T-cell (primary cell): ENCODE measurements around the gene CETN1. TPM values are rescaled to one million over a fixed set of nuclear protein-coding genes. Genes with fewer than 3 reads are reported as not detected.

Experiments used
- ATAC-seq, 4 experiments: fragments of 200-7000 bp in 3 of 4; fragments of 150-1000 bp in 1 of 4; cut with Tn5 transposase; replicated peaks in 1 of 4; 1 replicate in 3 of 4; 2 replicates in 1 of 4; pipeline ENCODE4 v1.10.0; 2021; ENCODE audit warnings: moderate library complexity in 3 of 4, mild to moderate bottlenecking in 2 of 4, moderate number of reproducible peaks in 1 of 4
- CTCF ChIA-PET, 2 donors: fragments of 300-600 bp; sonication (Branson Sonifier 250); formaldehyde crosslinking; loops; one replicate each; lab custom pipeline; 2022; ENCODE audit warnings: antibody characterized with exemption in 2 of 2; lab: Charles Lee
- POLR2A ChIA-PET, 2 donors: fragments of 300-600 bp; sonication (Branson Sonifier 250); formaldehyde crosslinking; loops; one replicate each; lab custom pipeline; 2022; ENCODE audit warnings: antibody characterized with exemption in 2 of 2; lab: Charles Lee
- DNase-seq, 35 experiments: peaks; one replicate each; pipeline versions ENCODE4 v3.0.0 to v3.0.0-alpha.2; 2013 to 2023
- H3K27ac ChIP-seq: one replicate; pipeline ENCODE4 v1.5.1; 2013; ENCODE audit warnings: low read length
- H3K27me3 ChIP-seq, 2 experiments: replicated peaks in 1 of 2; 1 replicate in 1 of 2; 2 replicates in 1 of 2; pipeline versions ENCODE4 v1.6.1 to v1.7.0; 2013; ENCODE audit warnings: low read length in 1 of 2, mixed read lengths in 1 of 2; ENCODE audit not compliant: control insufficient read depth in 2 of 2, insufficient read depth in 2 of 2; ENCODE audit errors: extremely low read depth in 1 of 2
- H3K36me3 ChIP-seq, 2 donors: 1 replicate in 1 of 2; 2 replicates in 1 of 2; pipeline versions ENCODE4 v1.6.1 to v1.7.0; 2013; ENCODE audit warnings: low read length in 1 of 2; ENCODE audit not compliant: control insufficient read depth in 2 of 2, insufficient read depth in 1 of 2; ENCODE audit errors: extremely low read depth in 1 of 2
- H3K4me1 ChIP-seq, 2 experiments: 1 replicate in 1 of 2; 2 replicates in 1 of 2; pipeline versions ENCODE4 v1.6.1 to v1.7.0; 2013; ENCODE audit warnings: low read length in 2 of 2, mixed read lengths in 1 of 2; ENCODE audit not compliant: insufficient read depth in 2 of 2, control insufficient read depth in 1 of 2; ENCODE audit errors: extremely low read depth in 1 of 2
- H3K4me3 ChIP-seq, 2 donors: 1 replicate in 1 of 2; 2 replicates in 1 of 2; pipeline versions ENCODE4 v1.5.1 to v1.7.0; 2013; ENCODE audit warnings: mild to moderate bottlenecking in 2 of 2, low read length in 1 of 2, moderate library complexity in 1 of 2; ENCODE audit not compliant: control insufficient read depth in 1 of 2; ENCODE audit errors: extremely low read depth in 1 of 2
- H3K9me3 ChIP-seq: 2 replicates; pipeline ENCODE4 v1.7.0; 2013
- H3K27ac Mint-ChIP-seq, 2 donors: one replicate each; pipeline ENCODE4 v1.8.0; 2020 to 2021; ENCODE audit warnings: mild to moderate bottlenecking in 2 of 2, mixed read lengths in 2 of 2
- H3K27me3 Mint-ChIP-seq, 2 donors: one replicate each; pipeline ENCODE4 v1.8.0; 2021 to 2022; ENCODE audit warnings: mixed read lengths in 2 of 2
- H3K36me3 Mint-ChIP-seq: one replicate; pipeline ENCODE4 v1.8.0; 2021; ENCODE audit warnings: mixed read lengths
- H3K4me1 Mint-ChIP-seq, 3 donors: one replicate each; pipeline ENCODE4 v1.8.0; 2020 to 2022; ENCODE audit warnings: mixed read lengths in 3 of 3, mild to moderate bottlenecking in 1 of 3
- H3K4me3 Mint-ChIP-seq, 3 donors: one replicate each; pipeline ENCODE4 v1.8.0; 2020 to 2022; ENCODE audit warnings: mild to moderate bottlenecking in 3 of 3, mixed read lengths in 3 of 3, moderate library complexity in 3 of 3
- H3K9me3 Mint-ChIP-seq, 3 donors: one replicate each; pipeline ENCODE4 v1.8.0; 2020 to 2022; ENCODE audit warnings: mixed read lengths in 3 of 3
- WGBS: methylation state at CpG from one replicate; pipeline ENCODE4 v1.1.5; 2013; ENCODE audit warnings: missing lambda C conversion rate; ENCODE audit not compliant: insufficient coverage; 5-methylcytosine and 5-hydroxymethylcytosine counted together
- total RNA-seq, 35 experiments: library from RNA in 6 of 35; stranded (reverse) in 6 of 35; fragments of 120-200 nt in 1 of 35; gene quantifications; one replicate each; pipeline versions ENCODE4 v1.2.1 to v1.2.4 and lab custom pipeline; 2013 to 2026

CETN1 gene
- total RNA-seq, 5 donors from 2014 or later (not counting 1 experiment from before 2014, with no cell fraction given): not detected

DNA sequence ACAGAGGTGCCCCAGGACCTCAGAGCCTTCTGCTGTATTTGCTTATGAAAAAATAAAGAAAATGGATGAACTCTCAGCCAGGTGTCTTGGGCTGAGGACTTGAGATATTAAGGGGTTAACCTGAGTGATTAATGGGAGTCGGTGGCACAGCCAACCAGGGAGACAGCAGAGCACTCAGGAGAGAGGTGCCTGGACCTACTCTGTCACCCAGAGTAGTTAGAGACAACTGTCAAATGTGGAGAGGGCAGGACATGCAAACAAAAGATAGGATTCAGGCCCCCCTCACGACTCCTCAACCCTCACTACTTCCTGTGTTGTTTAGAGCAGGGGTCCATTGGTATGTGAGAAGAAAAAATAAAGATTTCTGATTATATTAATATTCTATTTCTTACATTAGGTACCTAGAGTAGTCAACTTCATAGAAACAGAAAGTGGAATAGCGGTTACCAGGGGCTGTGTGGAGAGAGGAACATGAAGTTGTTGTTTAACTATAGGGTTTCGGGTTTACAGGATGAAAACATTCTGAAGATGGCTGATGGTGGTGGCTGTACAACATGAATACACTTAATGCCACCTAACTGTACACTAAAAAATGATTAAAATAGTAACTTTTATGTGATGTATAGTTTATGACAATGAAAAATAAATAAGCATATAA lies 28.6 kb upstream of the CETN1 start:
- WGBS: no CpG with 5 or more reads among the region's 4 CpGs
- no peaks in the 10 kb centered on the region for H3K36me3 ChIP-seq
- ChIA-PET POLR2A (no interaction called here), CTCF (no interaction called here)
- no peaks in the 10 kb centered on the region for H3K9me3 ChIP-seq
- ATAC-seq (no peak), DNase-seq (no peak)
- Mint-ChIP-seq H3K9me3 (no peaks in the 10 kb centered on the region), H3K27me3 (peaks cover 14 to 16% of the 10 kb centered on the region in 2 donors), H3K4me1 (no peaks in the 10 kb centered on the region), H3K36me3 (no peaks in the 10 kb centered on the region), H3K27ac (no peak overlapping the region), H3K4me3 (no peak overlapping the region)
- H3K4me1 ChIP-seq: no peaks in the 10 kb centered on the region
- peaks cover 0 to 8% of the 10 kb centered on the region in 2 experiments for H3K27me3 ChIP-seq
- H3K27ac ChIP-seq: no peak overlapping the region
- no peak overlapping the region for H3K4me3 ChIP-seq

DNA sequence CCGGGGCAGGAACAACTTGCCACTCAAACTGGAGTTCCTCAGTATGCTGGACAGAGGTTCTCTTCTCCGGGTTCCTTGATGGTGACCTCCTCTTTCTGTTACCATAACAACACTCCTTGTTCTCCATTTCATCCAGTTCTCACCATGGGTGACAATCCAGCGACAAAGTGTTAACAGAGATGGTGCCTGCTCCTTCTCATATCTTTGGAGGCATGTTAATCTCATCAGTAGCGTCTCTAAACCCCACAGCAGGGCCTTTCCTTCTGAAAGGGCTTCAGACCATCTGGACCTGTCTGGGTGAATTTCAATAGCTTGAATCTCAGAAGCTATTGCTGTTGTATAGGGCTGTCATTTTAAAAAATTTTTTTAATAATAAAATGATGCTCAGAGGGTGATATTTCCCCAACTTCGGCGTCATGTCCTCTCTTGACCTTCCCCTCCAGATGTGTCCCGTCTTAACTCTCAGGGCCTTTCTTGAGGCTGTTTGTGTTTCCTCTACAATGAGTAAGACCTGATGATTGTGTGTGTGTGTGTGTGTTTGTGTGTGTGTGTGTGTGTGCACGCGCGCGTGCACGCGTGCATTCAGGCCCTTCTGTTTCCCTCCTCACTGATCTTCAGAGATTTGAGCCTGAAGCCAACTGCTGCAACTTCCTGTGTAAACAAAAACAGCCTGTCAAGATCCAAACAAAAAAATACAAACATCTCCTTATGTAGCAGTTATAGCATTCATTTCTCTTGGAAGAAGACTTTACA lies 24.3 kb upstream of the CETN1 start:
- Histone ChIP-seq H3K4me1 (no peaks in the 10 kb centered on the region), H3K36me3 (no peaks in the 10 kb centered on the region), H3K27me3 (no peaks in the 10 kb centered on the region), H3K9me3 (no peaks in the 10 kb centered on the region), H3K4me3 (no peak overlapping the region), H3K27ac (no peak overlapping the region)
- Mint-ChIP-seq H3K27me3 (peaks cover 0 to 7% of the 10 kb centered on the region in 2 donors), H3K4me3 (no peak overlapping the region), H3K4me1 (no peaks in the 10 kb centered on the region), H3K27ac (no peak overlapping the region), H3K9me3 (no peaks in the 10 kb centered on the region), H3K36me3 (no peaks in the 10 kb centered on the region)
- POLR2A ChIA-PET: no interaction called here
- DNase-seq (no peak), ATAC-seq (no peak)
- CTCF ChIA-PET: no interaction called here
- 84% methylated on average over 3 of the region's 13 CpGs for WGBS

GRCh38 chr18:564708-565561 lies 15.2 kb upstream of the CETN1 start:
- WGBS: 38% methylated on average over 5 of the region's 11 CpGs
- POLR2A ChIA-PET: no interaction called here

DNA sequence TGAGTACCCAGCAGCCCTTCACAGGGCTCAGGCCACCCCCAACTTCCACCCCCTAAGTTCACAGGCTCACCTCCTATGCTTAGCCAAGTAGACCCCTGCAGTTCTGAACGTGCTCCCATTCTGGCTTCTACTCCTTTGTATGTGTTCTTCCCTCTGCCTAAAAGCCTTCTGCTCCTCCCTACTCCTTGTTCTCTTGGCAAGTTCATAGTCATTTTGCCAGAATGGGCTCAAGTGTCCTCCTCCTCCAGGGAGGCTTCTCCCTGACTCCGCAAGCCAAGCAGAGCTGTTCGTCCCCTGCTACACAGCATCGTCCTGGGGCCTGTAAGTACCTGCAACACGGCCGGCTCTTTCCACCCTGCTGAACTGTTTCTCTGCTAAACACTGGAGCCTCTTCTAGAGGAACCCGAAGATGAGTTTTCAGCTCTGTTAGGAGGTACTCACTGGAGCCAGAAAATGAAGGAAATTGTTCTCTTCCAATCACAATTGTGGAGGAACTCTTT lies 14.6 kb upstream of the CETN1 start:
- Histone ChIP-seq H3K27ac (no peak overlapping the region), H3K9me3 (no peaks in the 10 kb centered on the region), H3K27me3 (peaks cover 0 to 4% of the 10 kb centered on the region in 2 experiments), H3K4me1 (no peaks in the 10 kb centered on the region), H3K36me3 (no peaks in the 10 kb centered on the region), H3K4me3 (no peak overlapping the region)
- Mint-ChIP-seq H3K36me3 (no peaks in the 10 kb centered on the region), H3K27me3 (peaks cover 19 to 28% of the 10 kb centered on the region in 2 donors), H3K4me3 (no peak overlapping the region), H3K9me3 (no peaks in the 10 kb centered on the region), H3K27ac (no peak overlapping the region), H3K4me1 (no peaks in the 10 kb centered on the region)
- 83% methylated on average over 5 of the region's 7 CpGs for WGBS
- ATAC-seq: no peak
- DNase-seq: no peak
- ChIA-PET CTCF (no interaction called here), POLR2A (no interaction called here)

More at GRCh38 chr18:564708-565561, 15.2 kb upstream of the CETN1 start:
- H3K9me3 Mint-ChIP-seq: no peaks in the 10 kb centered on the region
- H3K4me1 ChIP-seq: no peaks in the 10 kb centered on the region
- no peak overlapping the region for H3K27ac ChIP-seq
- no peak for DNase-seq
- H3K27me3 ChIP-seq: peaks cover 0 to 4% of the 10 kb centered on the region in 2 experiments
- H3K4me1 Mint-ChIP-seq: no peaks in the 10 kb centered on the region
- H3K27ac Mint-ChIP-seq: no peak overlapping the region
- H3K36me3 ChIP-seq: no peaks in the 10 kb centered on the region
- no peaks in the 10 kb centered on the region for H3K9me3 ChIP-seq
- CTCF ChIA-PET: no interaction called here
- peaks cover 18 to 28% of the 10 kb centered on the region in 2 donors for H3K27me3 Mint-ChIP-seq
- ATAC-seq: no peak
- no peaks in the 10 kb centered on the region for H3K36me3 Mint-ChIP-seq
- no peak overlapping the region for H3K4me3 Mint-ChIP-seq
- no peak overlapping the region for H3K4me3 ChIP-seq

DNA sequence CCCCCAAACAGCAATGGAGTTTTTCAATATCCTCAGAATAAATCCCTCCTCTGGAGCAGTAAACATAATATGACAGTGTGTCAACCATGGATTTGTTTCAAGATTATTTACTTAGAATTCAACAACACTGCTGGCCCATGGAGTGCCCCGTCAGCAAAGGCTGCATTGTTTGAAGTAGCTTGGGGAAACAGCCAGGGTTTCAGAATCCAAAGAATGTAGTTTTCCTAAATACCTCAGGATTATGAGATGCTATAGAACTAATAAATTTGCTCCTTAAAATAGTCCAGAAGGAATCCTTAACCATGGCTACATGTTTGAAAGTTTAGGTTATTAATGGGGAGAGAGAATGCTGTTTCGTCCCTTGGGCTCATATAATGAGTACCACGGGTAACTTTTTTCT lies 13.1 kb upstream of the CETN1 start:
- Histone ChIP-seq H3K27ac (no peak overlapping the region), H3K36me3 (no peaks in the 10 kb centered on the region), H3K4me1 (no peaks in the 10 kb centered on the region), H3K27me3 (peaks cover 0 to 7% of the 10 kb centered on the region in 2 experiments), H3K9me3 (no peaks in the 10 kb centered on the region), H3K4me3 (no peak overlapping the region)
- H3K36me3 Mint-ChIP-seq: no peaks in the 10 kb centered on the region
- H3K27me3 Mint-ChIP-seq: peaks cover 19 to 28% of the 10 kb centered on the region in 2 donors
- no peaks in the 10 kb centered on the region for H3K4me1 Mint-ChIP-seq
- no peak overlapping the region for H3K4me3 Mint-ChIP-seq
- no CpG with 5 or more reads among the region's 3 CpGs for WGBS
- ATAC-seq: no peak
- CTCF ChIA-PET: no interaction called here
- DNase-seq: no peak
- POLR2A ChIA-PET: no interaction called here
- no peaks in the 10 kb centered on the region for H3K9me3 Mint-ChIP-seq
- no peak overlapping the region for H3K27ac Mint-ChIP-seq

DNA sequence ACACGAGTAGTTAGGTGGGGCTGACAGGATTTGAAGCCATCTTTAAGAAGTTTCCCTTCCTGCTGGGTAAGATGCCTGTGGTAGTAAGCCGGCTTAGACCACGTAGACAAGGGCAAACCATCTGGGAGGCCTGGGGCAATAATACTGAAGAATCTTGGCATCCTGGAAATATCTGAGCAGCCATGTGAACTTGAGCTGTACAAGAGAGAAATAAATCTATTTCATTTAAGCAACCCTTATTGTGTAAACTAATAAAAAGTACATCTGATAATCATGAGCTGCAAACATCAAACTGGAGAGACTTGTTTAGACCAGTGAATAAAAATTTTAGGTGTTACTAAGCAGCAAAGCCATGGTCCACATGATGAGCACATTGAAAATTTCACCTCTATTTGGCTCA lies 11.4 kb upstream of the CETN1 start:
- Histone ChIP-seq H3K27me3 (peaks cover 0 to 7% of the 10 kb centered on the region in 2 experiments), H3K9me3 (no peaks in the 10 kb centered on the region), H3K4me3 (no peak overlapping the region), H3K4me1 (no peaks in the 10 kb centered on the region), H3K27ac (no peak overlapping the region), H3K36me3 (no peaks in the 10 kb centered on the region)
- Mint-ChIP-seq H3K4me1 (no peaks in the 10 kb centered on the region), H3K4me3 (no peak overlapping the region), H3K27ac (no peak overlapping the region), H3K27me3 (peaks cover 19 to 25% of the 10 kb centered on the region in 2 donors), H3K36me3 (no peaks in the 10 kb centered on the region), H3K9me3 (no peaks in the 10 kb centered on the region)
- ATAC-seq: no peak
- ChIA-PET POLR2A (no interaction called here), CTCF (interaction anchor here in 1 of 2 donors (0.6 kb wide), 1 partner anchor 16 kb away, joined by 5 read pairs; no protein-coding TSS in a partner anchor)
- no peak for DNase-seq
- WGBS: 55% methylated on average over 2 of the region's 3 CpGs
